GM19351 (cell line): ENCODE measurements around the gene NUBP2.

Source experiments
- ATAC-seq: cut with Tn5 transposase; IDR thresholded peaks from one replicate; pipeline ENCODE4 v1.9.1; 2021; ENCODE audit warnings: mild to moderate bottlenecking, moderate library complexity; ENCODE audit not compliant: unreplicated experiment

The NUBP2 gene

GRCh38 chr16:1823821-1824220 is 41.1 kb downstream of the NUBP2 start:
- ATAC-seq: no peak

- no peak for ATAC-seq
Measured at GRCh38 chr16:1825381-1825863, 42.7 kb downstream of the NUBP2 start.

- peak; percentile 56 for ATAC-seq
Measured at GRCh38 chr16:1825864-1826690, 43.3 kb downstream of the NUBP2 start.

GRCh38 chr16:1826691-1827573 is 44.2 kb downstream of the NUBP2 start, which contains the start of the genes FAHD1 and HAGH:
Gene FAHD1, plus strand, starts transcription at chr16:1827206. Its CDS starts 33 bp downstream, at chr16:1827239.
Gene HAGH, minus strand, starts transcription at chr16:1826825. Its CDS starts 38 bp downstream, at chr16:1826787.
- peak; percentile 77 for ATAC-seq

GRCh38 chr16:1828645-1829410 is 46.1 kb downstream of the NUBP2 start:
- no peak for ATAC-seq

GRCh38 chr16:1830213-1830612 is 47.5 kb downstream of the NUBP2 start:
- no peak for ATAC-seq

GRCh38 chr16:1831186-1832075 is 48.7 kb downstream of the NUBP2 start:
- ATAC-seq: no peak

- no peak for ATAC-seq
Measured at GRCh38 chr16:1832838-1833454, 50.2 kb downstream of the NUBP2 start.

- ATAC-seq: no peak
Measured at GRCh38 chr16:1834096-1834495, 51.3 kb downstream of the NUBP2 start.
